ENCODE data around the gene TANC1. TPM values are rescaled to one million over a fixed set of nuclear protein-coding genes. Genes with fewer than 3 reads are reported as not detected.
A peak's percentile ranks its signal among the peaks of the same experiment; 100 is the strongest.

TANC1 gene
- total and polyA plus RNA-seq, 4 donors = 23.0 to 31.6 (median 25.0) TPM

DNA sequence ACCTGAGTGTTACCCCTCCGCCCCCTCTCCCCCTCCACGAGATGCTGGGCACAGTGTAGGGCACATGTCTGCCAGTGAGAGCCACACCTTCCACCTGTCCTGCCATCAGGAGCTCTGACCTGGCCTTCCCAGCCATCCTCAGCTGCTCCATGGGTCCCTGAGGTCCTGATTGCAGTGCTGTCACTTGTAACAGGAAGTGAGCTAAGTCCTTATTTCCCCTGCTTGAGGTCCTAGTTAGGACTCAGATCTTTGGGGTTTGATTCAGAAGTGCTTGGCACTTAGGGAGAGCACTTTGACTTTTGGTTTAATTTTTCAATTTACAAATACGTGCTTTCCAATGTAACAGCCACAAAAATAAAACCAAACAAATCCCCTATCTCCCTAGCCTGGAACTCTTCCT, 192.5 kb downstream of the TANC1 start:
- H3K4me3 ChIP-seq (ENCODE audit: low read depth, low read length) = no peak overlapping the region
- no peak for DNase-seq (ENCODE audit: low read depth in 4 of 6, low spot score in 6 of 6)
- H3K36me3 ChIP-seq (ENCODE audit: control insufficient read depth, insufficient read depth, low read length) = peaks cover 3% of the 10 kb centered on the region
- no peaks in the 10 kb centered on the region for H3K9me3 ChIP-seq (ENCODE audit: control insufficient read depth, insufficient read depth, low read length)
- no peak overlapping the region for H3K27ac ChIP-seq (ENCODE audit: low read depth, low read length)
- 63% methylated on average over 1 of the region's 3 CpGs for WGBS (ENCODE audit: insufficient coverage)
- peaks cover 6% of the 10 kb centered on the region for H3K4me1 ChIP-seq (ENCODE audit: control insufficient read depth, insufficient read depth, low read length)
- no peaks in the 10 kb centered on the region for H3K27me3 ChIP-seq (ENCODE audit: control insufficient read depth, insufficient read depth, low read length)

DNA sequence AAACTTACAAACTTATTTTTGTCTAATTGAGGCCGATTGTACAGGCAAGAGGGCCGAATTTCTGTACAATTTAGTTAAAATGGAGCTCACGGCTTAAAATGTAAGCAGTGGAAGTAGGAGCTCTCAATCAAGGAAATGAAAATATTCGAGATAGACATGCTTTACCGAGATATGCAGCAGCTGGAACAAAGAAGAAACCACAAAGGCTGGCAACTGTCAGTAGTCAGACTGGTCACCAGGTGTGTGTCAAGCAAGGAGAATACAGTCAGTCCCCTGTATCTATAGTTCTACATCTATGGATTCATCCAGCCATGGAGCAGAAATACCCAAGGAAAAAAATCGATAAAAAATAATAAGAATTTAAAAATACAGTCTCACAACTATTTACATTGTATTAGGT, 195.5 kb downstream of the TANC1 start:
- Histone ChIP-seq H3K9me3 (ENCODE audit: control insufficient read depth, insufficient read depth, low read length) (no peaks in the 10 kb centered on the region), H3K4me3 (ENCODE audit: low read depth, low read length) (no peak overlapping the region), H3K36me3 (ENCODE audit: control insufficient read depth, insufficient read depth, low read length) (peaks cover 3% of the 10 kb centered on the region), H3K27me3 (ENCODE audit: control insufficient read depth, insufficient read depth, low read length) (no peaks in the 10 kb centered on the region), H3K4me1 (ENCODE audit: control insufficient read depth, insufficient read depth, low read length) (peaks cover 6% of the 10 kb centered on the region), H3K27ac (ENCODE audit: low read depth, low read length) (no peak overlapping the region)
- WGBS (ENCODE audit: insufficient coverage) = 93% methylated on average over 4 of the region's 6 CpGs
- DNase-seq (ENCODE audit: low read depth in 4 of 6, low spot score in 6 of 6) = no peak

DNA sequence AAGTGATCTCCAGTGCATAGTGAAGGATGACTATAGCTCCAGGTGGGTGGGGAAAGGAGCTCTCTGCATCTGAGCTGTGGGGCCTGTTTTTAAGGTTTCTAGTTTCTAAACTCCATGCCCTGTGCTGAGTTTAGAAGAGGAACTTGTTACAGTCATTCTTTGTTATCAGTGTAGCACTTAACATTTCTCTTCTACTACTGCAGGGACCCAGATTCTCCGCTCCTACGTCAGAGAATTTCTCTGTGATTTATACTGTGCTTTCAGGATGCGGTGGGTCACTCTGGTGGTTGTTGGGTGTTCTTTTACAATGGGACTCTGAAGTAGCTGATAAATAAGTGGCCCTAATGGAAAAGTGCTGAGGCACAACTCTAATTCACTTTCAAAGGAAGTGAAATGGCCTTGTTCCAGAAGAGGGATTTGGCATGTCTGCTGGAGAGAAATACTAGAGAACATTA, 196.0 kb downstream of the TANC1 start:
- WGBS (ENCODE audit: insufficient coverage) = no CpG with 5 or more reads among the region's 3 CpGs
- Histone ChIP-seq H3K4me1 (ENCODE audit: control insufficient read depth, insufficient read depth, low read length) (peaks cover 6% of the 10 kb centered on the region), H3K27me3 (ENCODE audit: control insufficient read depth, insufficient read depth, low read length) (no peaks in the 10 kb centered on the region), H3K36me3 (ENCODE audit: control insufficient read depth, insufficient read depth, low read length) (peaks cover 3% of the 10 kb centered on the region), H3K27ac (ENCODE audit: low read depth, low read length) (no peak overlapping the region), H3K9me3 (ENCODE audit: control insufficient read depth, insufficient read depth, low read length) (no peaks in the 10 kb centered on the region), H3K4me3 (ENCODE audit: low read depth, low read length) (no peak overlapping the region)
- DNase-seq (ENCODE audit: low read depth in 4 of 6, low spot score in 6 of 6) = peak in 1 of 6 donors; percentile 59

DNA sequence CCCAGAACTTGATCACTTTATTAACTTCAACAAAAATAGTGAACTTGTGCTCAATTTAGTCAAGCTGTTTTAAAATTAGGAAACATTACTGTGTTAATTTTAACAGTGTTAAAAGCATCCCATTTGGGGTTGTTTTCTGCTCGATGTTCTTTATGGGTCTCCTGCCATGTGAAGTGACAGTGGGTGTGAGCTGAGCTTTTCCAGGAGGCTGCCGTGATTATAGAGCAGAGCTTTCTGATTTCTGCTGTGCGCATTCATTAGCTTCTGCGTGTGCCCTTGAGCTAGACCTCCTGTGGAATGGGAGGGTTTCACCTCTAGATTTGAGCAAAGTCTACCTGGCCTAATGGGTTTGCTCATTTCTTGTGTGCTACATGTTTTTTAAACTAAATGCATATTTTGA, 196.6 kb downstream of the TANC1 start:
- no peak overlapping the region for H3K4me3 ChIP-seq (ENCODE audit: low read depth, low read length)
- H3K36me3 ChIP-seq (ENCODE audit: control insufficient read depth, insufficient read depth, low read length) = peaks cover 3% of the 10 kb centered on the region
- WGBS (ENCODE audit: insufficient coverage) = 62% methylated on average over 3 of the region's 4 CpGs
- peak in 1 of 6 donors; percentile 60 for DNase-seq (ENCODE audit: low read depth in 4 of 6, low spot score in 6 of 6)
- no peaks in the 10 kb centered on the region for H3K27me3 ChIP-seq (ENCODE audit: control insufficient read depth, insufficient read depth, low read length)
- no peak overlapping the region for H3K27ac ChIP-seq (ENCODE audit: low read depth, low read length)
- no peaks in the 10 kb centered on the region for H3K9me3 ChIP-seq (ENCODE audit: control insufficient read depth, insufficient read depth, low read length)
- peaks cover 6% of the 10 kb centered on the region for H3K4me1 ChIP-seq (ENCODE audit: control insufficient read depth, insufficient read depth, low read length)

DNA sequence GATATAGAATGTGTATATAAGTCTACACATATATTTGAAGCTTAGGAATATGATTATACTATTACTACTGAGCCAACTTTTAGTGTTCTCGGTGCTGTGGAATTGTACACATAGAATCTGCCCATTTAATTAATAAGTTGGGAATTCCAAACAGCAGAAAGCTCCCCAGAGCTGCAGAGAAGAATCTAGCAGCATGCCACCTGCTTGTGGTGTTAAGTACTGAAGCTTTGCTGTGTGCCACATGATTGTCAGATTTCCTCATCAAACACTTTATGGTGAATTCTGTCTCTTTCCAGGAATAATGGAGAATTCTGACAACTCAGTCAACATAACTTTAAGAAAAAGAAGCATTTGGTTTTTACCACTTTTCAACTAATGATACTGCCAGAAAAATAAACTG, 200.3 kb downstream of the TANC1 start:
- H3K27ac ChIP-seq (ENCODE audit: low read depth, low read length) = no peak overlapping the region
- no peaks in the 10 kb centered on the region for H3K9me3 ChIP-seq (ENCODE audit: control insufficient read depth, insufficient read depth, low read length)
- no peaks in the 10 kb centered on the region for H3K27me3 ChIP-seq (ENCODE audit: control insufficient read depth, insufficient read depth, low read length)
- DNase-seq (ENCODE audit: low read depth in 4 of 6, low spot score in 6 of 6) = no peak
- no peaks in the 10 kb centered on the region for H3K4me1 ChIP-seq (ENCODE audit: control insufficient read depth, insufficient read depth, low read length)
- H3K36me3 ChIP-seq (ENCODE audit: control insufficient read depth, insufficient read depth, low read length) = no peaks in the 10 kb centered on the region
- H3K4me3 ChIP-seq (ENCODE audit: low read depth, low read length) = no peak overlapping the region
- WGBS (ENCODE audit: insufficient coverage) = no CpG with 5 or more reads among the region's 1 CpG

DNA sequence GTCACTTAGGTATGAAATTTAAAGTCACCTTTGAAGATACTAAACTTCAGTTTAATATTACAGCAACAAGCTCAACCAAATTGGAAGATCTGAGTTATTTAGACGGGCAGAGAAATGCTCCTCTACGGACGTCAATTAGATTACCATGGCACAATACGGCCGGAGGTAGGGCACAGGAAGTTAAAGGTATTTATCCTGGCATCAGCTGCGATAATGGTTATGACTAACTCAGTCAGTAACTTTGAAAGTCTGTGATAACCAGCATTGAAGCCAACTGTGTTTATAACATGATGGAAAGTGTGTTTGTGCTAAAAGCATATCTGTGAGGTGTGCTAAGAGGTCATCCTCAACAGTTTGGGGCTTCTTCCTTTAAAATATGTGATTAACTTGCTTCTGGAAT, 200.7 kb downstream of the TANC1 start:
- no peak for DNase-seq (ENCODE audit: low read depth in 4 of 6, low spot score in 6 of 6)
- H3K4me3 ChIP-seq (ENCODE audit: low read depth, low read length) = no peak overlapping the region
- no peaks in the 10 kb centered on the region for H3K36me3 ChIP-seq (ENCODE audit: control insufficient read depth, insufficient read depth, low read length)
- H3K9me3 ChIP-seq (ENCODE audit: control insufficient read depth, insufficient read depth, low read length) = no peaks in the 10 kb centered on the region
- WGBS (ENCODE audit: insufficient coverage) = 100% methylated on average over 3 of the region's 6 CpGs
- H3K4me1 ChIP-seq (ENCODE audit: control insufficient read depth, insufficient read depth, low read length) = no peaks in the 10 kb centered on the region
- no peaks in the 10 kb centered on the region for H3K27me3 ChIP-seq (ENCODE audit: control insufficient read depth, insufficient read depth, low read length)
- no peak overlapping the region for H3K27ac ChIP-seq (ENCODE audit: low read depth, low read length)

- Histone ChIP-seq H3K4me1 (ENCODE audit: control insufficient read depth, insufficient read depth, low read length) (no peaks in the 10 kb centered on the region), H3K36me3 (ENCODE audit: control insufficient read depth, insufficient read depth, low read length) (no peaks in the 10 kb centered on the region), H3K4me3 (ENCODE audit: low read depth, low read length) (no peak overlapping the region), H3K9me3 (ENCODE audit: control insufficient read depth, insufficient read depth, low read length) (no peaks in the 10 kb centered on the region), H3K27me3 (ENCODE audit: control insufficient read depth, insufficient read depth, low read length) (no peaks in the 10 kb centered on the region), H3K27ac (ENCODE audit: low read depth, low read length) (no peak overlapping the region)
- no peak for DNase-seq (ENCODE audit: low read depth in 4 of 6, low spot score in 6 of 6)
- WGBS (ENCODE audit: insufficient coverage) = 88% methylated on average over 2 of the region's 3 CpGs
Measured at GRCh38 chr2:159172403-159172802, 204.0 kb downstream of the TANC1 start.

- Histone ChIP-seq H3K36me3 (ENCODE audit: control insufficient read depth, insufficient read depth, low read length) (no peaks in the 10 kb centered on the region), H3K4me3 (ENCODE audit: low read depth, low read length) (no peak overlapping the region), H3K27ac (ENCODE audit: low read depth, low read length) (no peak overlapping the region), H3K4me1 (ENCODE audit: control insufficient read depth, insufficient read depth, low read length) (peaks cover 11% of the 10 kb centered on the region), H3K9me3 (ENCODE audit: control insufficient read depth, insufficient read depth, low read length) (no peaks in the 10 kb centered on the region), H3K27me3 (ENCODE audit: control insufficient read depth, insufficient read depth, low read length) (no peaks in the 10 kb centered on the region)
- DNase-seq (ENCODE audit: low read depth in 4 of 6, low spot score in 6 of 6) = no peak
- WGBS (ENCODE audit: insufficient coverage) = 84% methylated on average over 9 of the region's 9 CpGs
Measured at GRCh38 chr2:159174759-159175158, 206.3 kb downstream of the TANC1 start.

DNA sequence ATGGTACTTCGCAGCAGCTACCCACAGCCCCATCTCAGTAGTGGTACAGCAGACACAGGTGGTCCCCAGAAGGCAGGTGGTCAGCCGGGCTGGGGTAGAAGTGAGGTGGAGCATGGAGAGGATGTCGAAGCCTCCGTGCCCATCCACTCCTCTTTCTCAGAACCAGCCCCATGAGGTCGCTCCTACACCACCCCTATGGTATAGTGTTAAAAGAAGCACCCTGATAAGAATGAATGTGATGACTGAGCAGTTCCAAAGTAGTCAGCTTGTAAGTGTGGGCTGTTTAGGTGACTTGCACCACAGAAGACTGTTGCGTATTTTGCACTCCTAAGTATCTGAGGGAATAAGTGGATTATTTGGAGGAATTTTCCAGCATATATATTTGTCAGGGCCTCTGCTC, 206.7 kb downstream of the TANC1 start:
- 0% methylated on average over 1 of the region's 6 CpGs for WGBS (ENCODE audit: insufficient coverage)
- Histone ChIP-seq H3K4me3 (ENCODE audit: low read depth, low read length) (no peak overlapping the region), H3K9me3 (ENCODE audit: control insufficient read depth, insufficient read depth, low read length) (no peaks in the 10 kb centered on the region), H3K36me3 (ENCODE audit: control insufficient read depth, insufficient read depth, low read length) (no peaks in the 10 kb centered on the region), H3K4me1 (ENCODE audit: control insufficient read depth, insufficient read depth, low read length) (peaks cover 11% of the 10 kb centered on the region), H3K27me3 (ENCODE audit: control insufficient read depth, insufficient read depth, low read length) (no peaks in the 10 kb centered on the region), H3K27ac (ENCODE audit: low read depth, low read length) (no peak overlapping the region)
- no peak for DNase-seq (ENCODE audit: low read depth in 4 of 6, low spot score in 6 of 6)

GRCh38 chr2:159175927-159176326, 207.5 kb downstream of the TANC1 start:
- Histone ChIP-seq H3K36me3 (ENCODE audit: control insufficient read depth, insufficient read depth, low read length) (no peaks in the 10 kb centered on the region), H3K27me3 (ENCODE audit: control insufficient read depth, insufficient read depth, low read length) (no peaks in the 10 kb centered on the region), H3K27ac (ENCODE audit: low read depth, low read length) (no peak overlapping the region), H3K4me3 (ENCODE audit: low read depth, low read length) (no peak overlapping the region), H3K4me1 (ENCODE audit: control insufficient read depth, insufficient read depth, low read length) (peaks cover 11% of the 10 kb centered on the region), H3K9me3 (ENCODE audit: control insufficient read depth, insufficient read depth, low read length) (no peaks in the 10 kb centered on the region)
- DNase-seq (ENCODE audit: low read depth in 4 of 6, low spot score in 6 of 6) = peak in 1 of 6 donors; percentile 76
- WGBS (ENCODE audit: insufficient coverage) = 41% methylated on average over 2 of the region's 3 CpGs
